HCT116 (cell line): ENCODE results near the gene METTL15.

Experiments
- CEBPB ChIP-seq: IDR thresholded peaks from 2 replicates; pipeline ENCODE4 v1.6.1; 2012; ENCODE audit warnings: low read depth
- CTCF ChIP-seq, 3 experiments: fragments of 200-600 bp in 1 of 3; sonication (generic) in 1 of 3; IDR thresholded peaks in 2 of 3; conservative IDR thresholded peaks in 1 of 3; 2 replicates each; pipeline ENCODE4 v1.5.1; 2012 to 2017; ENCODE audit warnings: low read depth in 2 of 3, low read length in 2 of 3, antibody characterized with exemption in 1 of 3, borderline replicate concordance in 1 of 3, control low read depth in 1 of 3, mild to moderate bottlenecking in 1 of 3, mixed read lengths in 1 of 3, mixed run types in 1 of 3, moderate library complexity in 1 of 3; ENCODE audit not compliant: insufficient read depth in 1 of 3
- EGR1 ChIP-seq: IDR thresholded peaks from 2 replicates; pipeline ENCODE4 v1.6.1; 2012; ENCODE audit warnings: low read depth
- JUND ChIP-seq: IDR thresholded peaks from 2 replicates; pipeline ENCODE4 v1.6.1; 2012
- POLR2A ChIP-seq: IDR thresholded peaks from 2 replicates; pipeline ENCODE4 v1.7.0; 2011; ENCODE audit warnings: borderline replicate concordance; ENCODE audit not compliant: insufficient read depth, insufficient read length; ENCODE audit errors: extremely low read depth
- POLR2AphosphoS5 ChIP-seq: IDR thresholded peaks from 2 replicates; pipeline ENCODE4 v1.6.1; 2011; ENCODE audit warnings: mild to moderate bottlenecking, low read depth, low read length, moderate library complexity
- RAD21 ChIP-seq: IDR thresholded peaks from 2 replicates; pipeline ENCODE4 v1.6.1; 2012; ENCODE audit warnings: low read depth, mild to moderate bottlenecking
- TCF7L2 ChIP-seq: IDR thresholded peaks from 2 replicates; pipeline ENCODE4 v1.7.0; 2011; ENCODE audit warnings: borderline replicate concordance, inconsistent platforms; ENCODE audit not compliant: insufficient read depth, insufficient read length; ENCODE audit errors: extremely low read depth
- ZNF274 ChIP-seq: fragments of 200-500 bp; sonication (Bioruptor generic); IDR thresholded peaks from 2 replicates; pipeline ENCODE4 v1.6.1; 2014; ENCODE audit warnings: mild to moderate bottlenecking, low read depth, low read length, inconsistent platforms
- TF ChIP-seq, protein P1 (sequence below): IDR thresholded peaks from 2 replicates; pipeline ENCODE4 v1.6.1; 2011; ENCODE audit warnings: mild to moderate bottlenecking, low read length, moderate library complexity; ENCODE audit not compliant: insufficient replicate concordance; ENCODE audit errors: extremely low read depth

DNA sequence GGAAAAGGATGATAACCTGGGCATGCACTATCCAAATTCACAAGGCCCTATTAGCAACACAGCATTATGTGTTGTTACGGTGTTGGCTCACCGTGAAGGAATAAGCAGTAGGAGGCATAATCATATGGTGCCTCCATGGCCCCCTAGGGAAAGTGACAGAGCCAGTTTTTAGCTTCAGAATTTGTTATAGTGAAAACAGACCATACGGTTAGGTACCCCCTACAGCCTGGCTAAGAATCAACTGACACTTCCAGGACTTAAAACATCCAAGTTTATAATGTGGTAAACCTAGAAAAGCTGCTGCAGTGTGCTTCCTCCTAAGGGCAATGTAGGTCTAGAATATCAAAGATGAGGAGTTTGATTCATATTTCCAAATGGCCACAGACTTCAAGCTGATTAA, 30.7 kb upstream of the METTL15 start:
- TF ChIP-seq ZNF274 (no peak), POLR2A (no peak), CTCF (IDR thresholded peaks at IDR 0.05 in 2 of 3, conservative IDR thresholded peaks at IDR 0.05 in 1 of 3; ENCODE audit: borderline replicate concordance in 1 of 3, insufficient read depth in 1 of 3, low read depth in 2 of 3, low read length in 2 of 3) (no peak), JUND (no peak), EGR1 (no peak), POLR2AphosphoS5 (no peak), TCF7L2 (no peak), CEBPB (no peak), RAD21 (no peak)
- TF ChIP-seq, protein P1, sequence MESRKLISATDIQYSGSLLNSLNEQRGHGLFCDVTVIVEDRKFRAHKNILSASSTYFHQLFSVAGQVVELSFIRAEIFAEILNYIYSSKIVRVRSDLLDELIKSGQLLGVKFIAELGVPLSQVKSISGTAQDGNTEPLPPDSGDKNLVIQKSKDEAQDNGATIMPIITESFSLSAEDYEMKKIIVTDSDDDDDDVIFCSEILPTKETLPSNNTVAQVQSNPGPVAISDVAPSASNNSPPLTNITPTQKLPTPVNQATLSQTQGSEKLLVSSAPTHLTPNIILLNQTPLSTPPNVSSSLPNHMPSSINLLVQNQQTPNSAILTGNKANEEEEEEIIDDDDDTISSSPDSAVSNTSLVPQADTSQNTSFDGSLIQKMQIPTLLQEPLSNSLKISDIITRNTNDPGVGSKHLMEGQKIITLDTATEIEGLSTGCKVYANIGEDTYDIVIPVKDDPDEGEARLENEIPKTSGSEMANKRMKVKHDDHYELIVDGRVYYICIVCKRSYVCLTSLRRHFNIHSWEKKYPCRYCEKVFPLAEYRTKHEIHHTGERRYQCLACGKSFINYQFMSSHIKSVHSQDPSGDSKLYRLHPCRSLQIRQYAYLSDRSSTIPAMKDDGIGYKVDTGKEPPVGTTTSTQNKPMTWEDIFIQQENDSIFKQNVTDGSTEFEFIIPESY = no peak
